GM18861 (cell line): ENCODE measurements around the gene AKAP5.
"Not testable (repeated sequence)": the region's sequence is repeated elsewhere in the genome, so short reads cannot be mapped to it uniquely, and the experiment has no call there.

Source experiments
- ATAC-seq: cut with Tn5 transposase; IDR thresholded peaks from one replicate; pipeline ENCODE4 v1.9.1; 2021; ENCODE audit not compliant: unreplicated experiment

Gene AKAP5

DNA sequence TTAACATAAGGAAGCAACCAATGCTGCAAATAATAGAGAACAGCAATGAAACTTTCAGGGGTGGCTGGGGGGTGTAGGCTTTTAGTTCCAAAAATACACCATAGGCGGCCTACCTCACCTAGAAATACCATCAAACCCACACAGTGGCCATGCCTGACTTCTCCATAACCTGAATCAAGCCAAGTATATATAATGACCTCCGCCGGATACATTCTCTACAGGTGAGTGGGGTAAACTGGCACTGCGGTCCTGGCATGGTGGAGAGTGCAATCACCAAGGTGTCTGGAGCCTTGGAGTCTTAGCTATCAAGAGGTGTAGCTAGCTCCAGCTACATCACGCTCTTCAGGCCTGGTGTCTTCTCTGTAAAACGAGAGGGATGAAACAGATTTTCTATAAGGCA is 37.2 kb downstream of the AKAP5 start:
- ATAC-seq = no peak

DNA sequence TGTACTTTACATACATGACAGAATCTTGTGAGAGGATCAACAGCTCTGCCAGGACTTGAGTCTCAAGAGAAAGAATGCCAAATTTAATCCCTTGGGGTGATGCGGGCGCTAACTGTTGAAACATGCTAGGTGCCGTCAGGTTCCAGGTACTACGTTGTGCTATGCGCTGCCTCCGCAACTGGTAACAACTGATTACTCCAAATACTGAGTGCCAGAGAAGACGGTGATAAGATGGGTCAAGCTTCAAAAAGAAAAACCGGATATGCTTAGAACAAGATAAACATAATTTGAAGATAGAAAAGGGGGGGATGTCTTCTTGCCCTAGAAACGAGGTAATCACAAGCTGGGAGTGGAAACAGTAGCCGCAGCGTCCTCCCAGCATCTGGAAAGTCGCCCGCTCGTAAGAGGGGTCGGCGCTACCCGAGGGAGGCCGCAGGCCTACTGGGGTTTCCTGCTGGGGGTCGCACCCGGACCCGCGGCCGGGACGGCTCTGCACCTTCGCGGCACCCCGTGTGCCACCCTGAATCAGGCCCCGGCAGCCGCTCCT is 37.7 kb downstream of the AKAP5 start:
- ATAC-seq = no peak

- ATAC-seq = peak; percentile 59
Measured at GRCh38 chr14:64503434-64504309, 38.4 kb downstream of the AKAP5 start, which contains the start of gene ZBTB25. Gene ZBTB25, minus strand, starts transcription at chr14:64503838. Its CDS starts 13,305 bp downstream, at chr14:64490533.

GRCh38 chr14:64504310-64504896 is 39.1 kb downstream of the AKAP5 start, which contains the start of gene ZBTB1:
Gene ZBTB1, plus strand, starts transcription at chr14:64504770. Its CDS starts 16,735 bp downstream, at chr14:64521505.
- peak; percentile 12 for ATAC-seq

- ATAC-seq = no peak
Measured at GRCh38 chr14:64504897-64505794, 39.8 kb downstream of the AKAP5 start.

DNA sequence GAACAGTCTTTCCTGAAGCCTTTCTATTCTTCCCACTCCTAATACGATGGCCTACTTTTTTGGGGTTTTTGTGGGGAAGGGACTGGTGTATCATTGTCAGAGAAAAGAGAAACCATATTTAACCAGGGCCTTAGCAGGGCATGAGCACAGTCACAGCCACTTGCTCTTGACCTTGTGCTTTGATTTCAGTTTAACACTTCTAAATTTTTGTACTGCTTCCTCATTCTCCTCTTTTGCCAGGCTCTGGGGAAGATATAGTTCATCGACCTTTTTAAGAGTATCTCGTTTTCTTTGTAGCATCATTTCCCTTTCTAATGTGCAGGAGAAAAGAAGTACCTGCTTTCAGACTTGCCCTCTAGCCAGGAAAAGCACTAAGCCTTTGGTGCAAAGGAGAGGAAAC is 41.4 kb downstream of the AKAP5 start:
- no peak for ATAC-seq

DNA sequence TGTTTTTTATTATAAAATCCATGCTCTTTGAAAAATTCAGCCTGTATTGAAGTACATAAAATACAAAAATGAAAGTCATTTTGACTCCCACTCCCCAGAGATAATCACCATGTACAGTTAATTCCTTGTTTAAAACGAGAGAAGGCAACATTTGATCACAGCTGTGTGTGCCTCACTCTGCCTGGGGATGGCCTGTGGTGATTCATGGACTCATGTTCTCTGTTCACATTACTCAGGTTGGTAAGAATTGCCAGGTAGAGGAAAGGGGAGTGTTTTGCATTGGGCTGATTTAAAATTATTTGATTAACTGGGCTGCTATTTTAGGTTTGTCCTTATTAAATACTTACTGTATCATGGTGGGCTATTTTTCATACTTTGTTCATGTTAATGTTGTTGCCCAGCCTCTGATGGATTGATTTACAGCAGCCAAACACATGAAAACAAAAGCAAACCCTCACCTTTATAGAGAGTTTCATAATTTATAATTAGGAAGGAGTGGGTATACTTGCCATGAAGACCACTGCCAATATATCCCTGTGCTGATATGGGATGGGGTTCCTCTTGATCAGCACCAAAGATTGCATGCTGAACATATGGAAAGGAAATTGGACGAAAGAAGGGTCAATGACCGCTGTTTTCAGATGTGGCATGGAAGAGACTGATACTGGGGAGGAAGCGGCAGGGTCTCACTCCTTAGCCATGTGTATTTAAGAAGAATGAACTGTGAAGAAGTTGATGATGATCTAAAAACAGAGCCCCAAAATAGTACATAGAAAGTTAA is 42.3 kb downstream of the AKAP5 start:
- ATAC-seq = no peak

GRCh38 chr14:64508215-64508776 is 43.0 kb downstream of the AKAP5 start:
- ATAC-seq = no peak

GRCh38 chr14:64509036-64509435 is 43.7 kb downstream of the AKAP5 start:
- no peak for ATAC-seq

- ATAC-seq = no peak
Measured at GRCh38 chr14:64510825-64511671, 45.7 kb downstream of the AKAP5 start.

DNA sequence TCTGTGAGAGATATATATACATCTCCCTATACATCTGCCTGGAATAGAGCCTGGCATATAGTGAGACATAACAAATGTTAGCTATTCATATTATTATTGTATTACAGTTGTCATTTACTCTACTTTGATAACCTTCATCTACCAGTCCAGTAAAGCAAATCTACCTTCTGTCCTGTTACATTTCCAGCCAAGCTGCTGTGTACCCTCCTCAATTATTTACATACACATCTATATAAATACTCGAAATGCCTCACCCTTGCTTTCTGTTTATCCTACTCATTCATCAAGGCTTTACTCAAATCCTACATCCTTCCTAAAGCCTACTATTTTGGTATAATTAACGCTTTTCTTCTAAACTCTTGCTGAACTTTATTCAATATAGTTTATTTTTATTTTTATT is 48.0 kb downstream of the AKAP5 start:
- ATAC-seq = no peak

DNA sequence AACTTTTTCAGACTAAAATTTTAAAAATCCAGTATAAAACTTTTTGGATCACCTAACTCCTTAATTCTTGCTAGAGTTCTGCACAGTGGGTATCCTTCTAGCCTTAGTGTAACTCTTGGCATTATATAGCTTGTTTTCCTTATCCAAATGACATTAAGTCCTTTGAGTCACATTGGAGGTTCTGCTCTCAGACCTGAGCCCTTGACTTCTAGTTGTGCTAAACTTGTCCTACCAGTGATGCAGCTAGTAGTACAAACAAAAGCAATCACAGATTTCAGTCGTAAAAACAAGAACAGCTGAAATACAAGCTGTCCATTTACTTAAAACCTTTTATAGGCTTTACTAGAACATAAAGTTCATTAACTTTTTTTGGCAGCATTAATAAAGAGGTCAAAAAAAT is 49.8 kb downstream of the AKAP5 start:
- ATAC-seq = no peak

DNA sequence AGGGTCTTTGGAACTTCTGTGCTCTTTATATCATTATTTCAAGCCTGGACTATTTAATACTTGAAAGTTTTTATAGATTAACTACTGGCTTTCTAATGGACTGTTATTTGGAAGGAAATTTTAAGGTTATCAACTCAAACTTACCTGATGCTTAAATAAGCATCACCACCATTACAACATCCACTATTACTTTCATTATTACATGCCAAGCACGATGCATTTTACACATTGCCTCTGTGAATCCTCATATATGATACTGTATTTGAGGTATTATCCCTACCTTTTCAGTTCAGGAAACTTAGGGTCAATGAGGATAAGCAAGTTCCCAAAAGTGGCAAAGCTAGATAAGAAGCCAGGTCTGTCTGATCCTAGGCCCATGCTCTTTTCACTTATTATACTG is 51.7 kb downstream of the AKAP5 start:
- ATAC-seq = no peak

DNA sequence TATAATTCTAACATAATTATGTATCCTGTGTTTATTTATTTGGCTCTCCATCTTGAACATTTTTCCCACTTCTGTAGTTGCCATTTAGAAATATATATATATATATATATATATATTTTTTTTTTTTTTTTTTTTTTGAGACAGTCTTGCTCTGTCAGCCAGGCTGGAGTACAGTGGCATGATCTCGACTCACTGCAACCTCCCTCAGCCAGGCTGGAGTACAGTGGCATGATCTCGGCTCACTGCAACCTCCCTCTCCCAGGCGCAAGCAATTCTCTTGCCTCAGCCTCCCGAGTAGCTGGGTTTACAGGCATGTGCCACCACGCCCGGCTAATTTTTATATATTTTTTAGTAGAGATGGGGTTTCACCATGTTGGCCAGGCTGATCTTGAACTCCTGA is 52.4 kb downstream of the AKAP5 start:
- not testable (repeated sequence) for ATAC-seq

DNA sequence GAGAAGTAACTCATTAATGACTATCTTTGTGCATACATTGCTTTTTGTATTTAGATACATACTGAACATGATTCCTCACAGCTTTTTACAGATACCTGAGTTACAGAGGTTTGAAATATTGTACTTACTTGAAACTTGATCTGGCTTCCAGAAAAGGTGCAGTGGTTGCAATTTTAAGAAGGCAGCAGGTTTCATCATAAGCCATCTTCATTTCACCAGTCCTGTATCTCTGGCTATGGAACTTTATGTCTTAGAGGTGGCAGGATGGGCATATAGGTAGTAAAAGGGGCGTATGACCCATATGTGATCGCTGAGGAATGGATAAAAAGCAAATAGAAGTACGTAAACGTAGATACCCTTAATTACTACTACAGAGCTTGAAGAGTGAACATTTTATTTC is 52.9 kb downstream of the AKAP5 start:
- no peak for ATAC-seq

DNA sequence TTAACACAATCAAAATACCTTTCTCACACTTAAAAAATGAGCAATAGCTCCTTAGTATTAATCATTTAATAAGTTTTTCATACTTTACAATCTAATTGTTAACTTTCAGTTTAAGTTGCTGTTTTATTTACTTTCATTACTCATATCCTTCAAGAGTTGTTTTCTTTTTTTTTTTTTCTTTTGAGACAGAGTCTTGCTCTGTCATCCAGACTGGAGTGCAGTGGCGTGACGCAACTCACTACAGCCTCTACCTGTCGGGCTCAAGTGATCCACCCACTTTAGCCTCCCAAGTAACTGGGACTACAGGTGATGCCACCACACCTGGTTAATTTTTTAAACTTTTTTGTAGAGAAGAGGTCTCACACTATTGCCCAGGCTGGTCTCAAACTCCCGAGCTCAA is 55.4 kb downstream of the AKAP5 start:
- ATAC-seq = no peak

GRCh38 chr14:64522591-64523355 is 57.5 kb downstream of the AKAP5 start:
- ATAC-seq = no peak
